ENCODE data around the gene ARHGAP26.

- TF ChIP-seq POLR2A (IDR thresholded peaks at IDR 0.05), result no peak
- no peak for TF ChIP-seq CTCF (IDR thresholded peaks at IDR 0.05)
- TF ChIP-seq EP300 (IDR thresholded peaks at IDR 0.05), result no peak
Measured at GRCh38 chr5:143217804-143218160, 447.6 kb downstream of the ARHGAP26 start.
